GM18505 (cell line): ENCODE data around the gene RBSN.

ENCODE experiments used
- ATAC-seq: cut with Tn5 transposase; IDR thresholded peaks from one replicate; pipeline ENCODE4 v1.9.1; 2021; ENCODE audit not compliant: unreplicated experiment
- POLR2A ChIP-seq: IDR thresholded peaks from 4 replicates; pipeline ENCODE4 v1.6.1; 2011; ENCODE audit warnings: borderline replicate concordance; ENCODE audit not compliant: insufficient read depth, insufficient read length; ENCODE audit errors: extremely low read depth

Gene RBSN

DNA sequence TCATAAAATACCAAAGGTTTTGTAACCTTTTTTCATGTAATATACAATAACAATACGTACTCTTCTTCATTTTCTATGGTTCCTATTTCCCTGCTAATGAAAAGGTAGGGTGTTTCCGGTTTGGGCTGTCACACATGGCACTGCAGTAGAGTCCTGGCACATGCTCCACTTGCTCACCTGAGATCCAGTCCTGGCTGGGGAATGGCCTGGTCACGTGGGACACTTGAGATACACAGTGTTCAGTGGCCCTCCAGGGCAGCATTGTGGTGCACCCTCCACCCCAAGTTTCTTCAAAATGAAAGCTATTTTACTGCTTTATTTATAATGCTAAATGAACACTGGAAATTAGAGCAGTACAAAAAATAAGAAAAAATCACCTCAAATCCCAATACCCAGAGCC lies 57.0 kb downstream of the RBSN start:
- no peak for ATAC-seq
- TF ChIP-seq POLR2A = no peak

DNA sequence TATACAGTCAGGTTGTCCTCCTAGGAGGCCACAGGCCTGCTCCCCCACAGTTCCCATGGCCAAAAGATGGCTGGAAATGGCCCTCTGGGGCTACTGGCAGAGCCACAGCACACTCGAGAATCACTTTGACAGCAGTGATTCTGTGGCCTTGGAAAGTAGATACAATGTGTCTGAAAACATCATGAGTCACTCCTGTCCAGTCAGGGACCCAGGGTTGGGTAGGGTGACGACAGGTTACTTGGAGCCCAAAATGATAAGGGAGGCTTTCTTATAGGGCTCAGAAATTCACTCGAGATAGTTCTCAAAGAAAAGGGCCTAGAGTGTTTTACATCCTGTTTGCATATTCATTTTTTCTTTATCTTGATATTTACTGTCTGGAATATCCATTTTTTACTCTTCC lies 58.1 kb downstream of the RBSN start:
- no peak for TF ChIP-seq POLR2A
- ATAC-seq = no peak

DNA sequence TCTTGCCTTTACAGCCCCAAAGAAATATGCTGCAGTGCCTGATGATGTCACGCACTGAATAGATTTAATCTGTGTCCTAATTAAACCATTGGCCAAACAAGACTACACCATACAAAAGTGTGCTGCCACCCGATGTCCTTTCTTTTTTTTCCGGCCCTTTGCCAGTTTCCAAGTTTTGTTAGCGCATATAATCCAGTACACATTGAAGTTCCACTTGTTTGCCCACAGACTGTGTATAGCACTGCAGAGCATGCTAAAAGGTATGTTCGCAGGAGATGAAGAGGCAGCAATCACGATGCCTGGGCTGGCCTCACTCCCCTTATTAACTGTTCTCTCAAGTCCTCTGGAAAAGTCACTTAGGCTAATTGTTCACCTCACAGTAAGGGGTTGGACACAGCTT lies 60.6 kb downstream of the RBSN start:
- TF ChIP-seq POLR2A = no peak
- ATAC-seq = no peak

DNA sequence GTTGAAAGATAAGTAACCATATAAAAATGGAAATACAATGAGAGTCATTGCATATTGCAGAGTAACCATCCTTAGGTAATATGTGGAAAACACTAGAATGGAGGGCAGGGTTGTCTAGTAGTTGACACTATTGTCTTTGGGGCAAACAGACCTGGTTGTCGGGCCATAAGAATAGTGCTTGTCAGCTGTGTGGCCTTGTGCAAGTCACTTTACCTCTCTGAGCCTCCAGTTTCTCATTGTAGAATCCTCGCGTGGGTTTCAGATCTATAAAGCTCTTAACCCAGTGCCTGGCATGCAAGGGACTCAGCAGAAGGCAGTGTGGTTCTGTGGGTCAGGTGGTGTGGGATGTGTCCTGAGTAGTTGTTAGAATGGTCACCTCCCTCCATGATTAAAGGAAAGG lies 65.8 kb downstream of the RBSN start:
- ATAC-seq = no peak
- no peak for TF ChIP-seq POLR2A

DNA sequence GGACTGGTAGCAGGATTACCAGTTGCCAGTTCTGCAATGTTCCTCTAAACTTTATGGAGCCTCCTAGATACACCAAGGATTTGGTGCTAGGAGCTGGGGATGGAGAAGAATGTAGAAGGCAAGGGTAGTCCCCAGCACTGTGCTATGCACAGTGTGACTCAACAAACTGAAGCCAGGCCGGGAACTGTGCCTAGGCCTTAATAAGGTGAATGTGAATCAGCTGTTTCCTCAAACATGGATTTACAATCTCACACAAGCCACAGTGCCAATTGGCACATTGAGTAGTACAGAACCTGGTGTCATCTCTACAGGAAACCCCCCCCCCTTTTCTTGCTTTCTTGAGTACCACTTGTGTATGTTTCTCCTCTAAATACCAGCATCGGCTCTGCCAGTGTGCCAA lies 66.3 kb downstream of the RBSN start:
- ATAC-seq = no peak
- no peak for TF ChIP-seq POLR2A

DNA sequence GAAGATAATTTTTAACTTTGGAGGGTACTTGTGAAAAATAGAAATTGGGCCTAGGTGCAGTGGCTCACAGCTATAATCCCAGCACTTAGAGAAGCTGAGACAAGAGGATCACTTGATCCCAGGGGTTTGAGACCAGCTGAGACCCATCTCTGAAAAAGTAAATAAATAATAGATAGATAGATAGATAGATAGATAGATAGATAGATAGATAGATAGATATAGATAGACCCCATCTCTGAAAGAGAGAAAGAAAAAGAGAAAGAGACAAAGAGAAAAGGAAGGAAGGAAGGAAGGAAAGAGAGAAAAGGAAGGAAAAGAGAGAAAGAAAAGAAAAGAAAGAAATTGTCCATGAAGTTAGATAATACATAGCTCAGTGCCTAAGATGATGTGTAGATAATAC lies 69.3 kb downstream of the RBSN start:
- TF ChIP-seq POLR2A = no peak
- no peak for ATAC-seq

DNA sequence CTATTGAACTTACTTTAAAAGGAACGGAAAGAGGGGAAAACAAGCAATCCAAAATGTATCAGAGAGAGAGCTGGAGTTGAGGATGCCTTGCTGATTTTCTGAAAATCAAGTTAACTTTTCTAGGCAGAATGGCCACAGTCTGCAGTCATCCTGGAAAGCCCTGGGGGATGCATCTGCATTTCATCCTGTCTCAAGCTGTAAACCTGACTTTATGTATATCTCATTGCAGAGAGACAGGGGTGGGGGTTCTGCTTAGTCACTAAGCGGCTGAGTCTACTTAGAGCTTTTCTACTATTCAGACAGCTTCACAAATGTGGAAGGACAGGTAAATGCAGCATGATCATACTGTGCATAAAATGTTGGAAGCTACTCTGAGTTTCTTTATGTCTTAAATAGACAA lies 75.2 kb downstream of the RBSN start:
- no peak for ATAC-seq
- no peak for TF ChIP-seq POLR2A

DNA sequence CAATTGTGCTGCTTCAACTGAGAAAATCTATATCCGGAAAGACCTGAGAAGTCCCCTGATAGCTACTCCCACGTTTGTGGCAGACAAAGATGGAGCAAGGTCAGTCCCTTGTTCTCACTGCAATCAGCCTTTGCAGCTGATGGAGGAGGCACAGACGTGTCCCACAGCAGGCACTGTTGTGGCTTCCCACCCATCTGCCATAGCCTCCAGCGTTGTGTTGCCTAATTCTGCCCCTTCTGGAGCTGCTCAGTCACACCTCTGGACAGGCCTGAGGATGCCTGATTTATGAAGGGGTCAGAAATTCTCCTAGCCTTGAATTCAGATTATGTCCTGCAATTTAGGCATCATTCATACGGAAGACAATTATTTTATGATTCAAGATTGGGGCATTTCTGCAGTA lies 75.7 kb downstream of the RBSN start:
- ATAC-seq = no peak
- TF ChIP-seq POLR2A = no peak
